Measurements from ENCODE around the gene RPL27. TPM values are rescaled to one million over a fixed set of nuclear protein-coding genes. Genes with fewer than 3 reads are reported as not detected.

Gene RPL27
- total and polyA plus RNA-seq, 2 of the 13 experiments (the other 11 are each of a cell fraction or from before 2014, with no cell fraction given): 1,585 to 5,840 TPM

GRCh38 chr17:43033948-43034881 is 36.0 kb downstream of the RPL27 start:
- H3K27ac ChIP-seq (ENCODE audit: extremely low read length, insufficient read depth, low read length): no peak overlapping the region
- ChIA-PET POLR2A (interaction anchor here (2.3 kb wide), 1 partner anchor 36 kb away, joined by 6 read pairs; the partner anchor contains the start of gene RPL27), CTCF (ENCODE audit: low intra/inter-chr PET ratio, low total read pairs) (no interaction called here)
- intact Hi-C loops (cut with micrococcal nuclease; ENCODE audit: unreplicated experiment) (no loop called here), in situ Hi-C loops (cut with HindIII; ENCODE audit: extremely low pct_ligation_motif_present, low pct_unique_long_range_greater_than_20kb) (no loop called here)
- no peak overlapping the region for H3K4me3 ChIP-seq (replicated peaks in 1 of 3; ENCODE audit: insufficient read depth in 1 of 3, low read depth in 2 of 3, low read length in 3 of 3)
- FAIRE-seq: no peak
- no peak for DNase-seq (ENCODE audit: low spot score)
- no peaks in the 10 kb centered on the region for H3K9me3 ChIP-seq (ENCODE audit: low read length)
- no peak overlapping the region for H3K9ac ChIP-seq (ENCODE audit: insufficient read depth, low read depth, low read length)
- H3K27me3 ChIP-seq (ENCODE audit: control insufficient read depth in 1 of 2, insufficient read depth in 2 of 2, low read length in 2 of 2): no peaks in the 10 kb centered on the region
- no peak for TF ChIP-seq SMAD3 (CRISPR knock-in tag; IDR thresholded peaks at IDR 0.05)
- no peak for TF ChIP-seq ZNF367 (CRISPR knock-in tag; IDR thresholded peaks at IDR 0.05; ENCODE audit: borderline replicate concordance)
- TF ChIP-seq PLRG1 (conservative IDR thresholded peaks at IDR 0.05): no peak
- TF ChIP-seq MED13 (CRISPR knock-in tag; IDR thresholded peaks at IDR 0.05): no peak
- TF ChIP-seq ZNF580 (CRISPR knock-in tag; IDR thresholded peaks at IDR 0.05; ENCODE audit: borderline replicate concordance, low read depth): no peak
- no peak for TF ChIP-seq KLF15 (CRISPR knock-in tag; IDR thresholded peaks at IDR 0.05; ENCODE audit: borderline replicate concordance)
- TF ChIP-seq ZBTB33 (CRISPR knock-in tag; IDR thresholded peaks at IDR 0.05): peak; percentile 88
- BruUV-seq (replicated peaks): no TSS peak
- H3K79me2 ChIP-seq (ENCODE audit: insufficient read depth, low read length): no peaks in the 10 kb centered on the region
- no peaks in the 10 kb centered on the region for H3K36me3 ChIP-seq (replicated peaks in 1 of 2; ENCODE audit: control insufficient read depth in 1 of 2, insufficient read depth in 2 of 2, low read length in 2 of 2)
- H2AFZ ChIP-seq (ENCODE audit: low read length): no peak overlapping the region
- H4K20me1 ChIP-seq (ENCODE audit: insufficient read depth, low read length): no peaks in the 10 kb centered on the region
- no peak for ATAC-seq
- 66% methylated on average over 12 of the region's 12 CpGs for WGBS (ENCODE audit: low lambda C conversion rate)
- no peak overlapping the region for H3K4me2 ChIP-seq (ENCODE audit: low read depth, low read length)
- H3K4me1 ChIP-seq (ENCODE audit: insufficient read depth, low read length): peaks cover 44% of the 10 kb centered on the region

Measured in HepG2 (cell line).